Measurements from ENCODE around the gene SEZ6.

SEZ6 gene

DNA sequence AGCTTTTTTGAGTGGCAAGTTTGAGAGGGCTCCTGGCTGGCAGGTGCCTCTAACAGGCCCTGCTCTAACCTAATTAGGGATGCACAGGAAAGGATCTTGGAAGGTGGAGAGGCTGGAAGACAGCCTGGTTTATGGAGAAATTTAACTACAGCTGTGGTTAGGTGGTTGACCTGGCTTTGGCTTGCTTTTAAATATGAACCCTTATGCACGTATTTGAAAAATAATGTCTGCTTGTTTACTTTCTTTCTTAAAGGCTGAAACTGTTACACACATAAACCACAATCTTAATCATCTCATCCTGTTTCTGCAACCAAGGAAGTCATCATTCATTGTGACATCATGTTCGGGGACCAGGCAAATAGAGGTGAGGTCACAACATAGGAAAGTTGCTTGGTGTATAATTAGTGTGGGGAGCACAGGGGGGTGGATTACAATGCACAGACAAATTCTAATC, 79.9 kb downstream of the SEZ6 start:
- Mint-ChIP-seq H3K4me1 (peaks cover 7% of the 10 kb centered on the region), H3K36me3 (ENCODE audit: low read depth) (peaks cover 68% of the 10 kb centered on the region)

GRCh38 chr17:28920201-28920600, 85.6 kb downstream of the SEZ6 start:
- Mint-ChIP-seq H3K36me3 (ENCODE audit: low read depth) (peaks cover 80% of the 10 kb centered on the region), H3K4me3 (no peak overlapping the region), H3K9me3 (no peaks in the 10 kb centered on the region), H3K27ac (peak overlapping the region; percentile 49), H3K27me3 (ENCODE audit: low read depth, poor library complexity) (peaks cover 2% of the 10 kb centered on the region), H3K4me1 (no peaks in the 10 kb centered on the region)
- no peak for TF ChIP-seq CTCF (IDR thresholded peaks at IDR 0.05)
- no peak for DNase-seq

More for the DNA sequence above, 79.9 kb downstream of the SEZ6 start:
- H3K27me3 Mint-ChIP-seq (ENCODE audit: low read depth, poor library complexity) = peaks cover 3% of the 10 kb centered on the region
- no peaks in the 10 kb centered on the region for H3K9me3 Mint-ChIP-seq
- no peak overlapping the region for H3K4me3 Mint-ChIP-seq
- H3K27ac Mint-ChIP-seq = no peak overlapping the region
- DNase-seq = no peak
- TF ChIP-seq CTCF (IDR thresholded peaks at IDR 0.05) = no peak

DNA sequence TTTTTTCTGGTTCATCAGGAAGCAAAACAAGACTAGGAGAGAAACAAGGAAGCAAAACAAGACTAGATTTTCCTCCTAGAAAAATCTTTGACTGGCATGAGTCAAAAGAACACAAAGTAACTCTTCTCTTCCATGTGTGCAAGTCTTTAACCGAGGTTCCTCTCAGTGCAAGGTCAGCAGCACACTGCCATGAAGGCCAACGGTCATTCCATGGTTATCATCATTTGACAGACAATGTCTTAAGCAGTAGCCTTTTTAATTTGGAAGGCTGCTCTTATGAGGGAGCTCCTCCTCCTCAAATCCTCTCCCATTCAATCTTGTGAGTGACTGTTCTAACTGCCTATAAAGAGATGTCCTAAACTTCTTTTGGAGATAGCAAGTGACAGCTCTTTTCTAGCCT, 87.5 kb downstream of the SEZ6 start:
- Mint-ChIP-seq H3K36me3 (ENCODE audit: low read depth) (peaks cover 78% of the 10 kb centered on the region), H3K4me1 (no peaks in the 10 kb centered on the region), H3K27ac (peak overlapping the region; percentile 72), H3K4me3 (no peak overlapping the region), H3K27me3 (ENCODE audit: low read depth, poor library complexity) (peaks cover 2% of the 10 kb centered on the region), H3K9me3 (no peaks in the 10 kb centered on the region)
- TF ChIP-seq CTCF (IDR thresholded peaks at IDR 0.05) = no peak
- DNase-seq = no peak

- Mint-ChIP-seq H3K4me3 (no peak overlapping the region), H3K36me3 (ENCODE audit: low read depth) (peaks cover 77% of the 10 kb centered on the region), H3K27ac (peak overlapping the region; percentile 39), H3K9me3 (no peaks in the 10 kb centered on the region), H3K27me3 (ENCODE audit: low read depth, poor library complexity) (peaks cover 2% of the 10 kb centered on the region), H3K4me1 (no peaks in the 10 kb centered on the region)
- no peak for TF ChIP-seq CTCF (IDR thresholded peaks at IDR 0.05)
- DNase-seq = no peak
Measured at GRCh38 chr17:28917465-28917864, 88.4 kb downstream of the SEZ6 start.

DNA sequence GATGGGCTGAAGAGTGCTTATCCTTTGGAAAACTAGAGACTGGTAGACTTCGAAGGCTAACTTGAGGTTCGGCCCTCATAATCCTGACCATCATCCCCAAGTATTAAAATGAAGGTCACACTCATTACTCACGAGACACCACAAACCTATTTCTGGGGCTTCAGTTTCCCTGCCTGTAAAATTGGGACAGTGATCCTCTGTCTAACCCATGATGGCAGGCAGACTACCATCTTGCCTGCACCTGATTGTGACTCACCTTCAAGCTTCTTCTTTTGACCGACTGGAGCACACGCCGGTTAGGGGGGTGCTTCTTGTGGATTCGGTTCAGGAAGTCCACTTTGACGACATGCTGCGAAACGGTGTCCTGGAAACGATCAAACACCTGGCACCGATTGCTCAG, 88.8 kb downstream of the SEZ6 start:
- H3K4me3 Mint-ChIP-seq = no peak overlapping the region
- peaks cover 80% of the 10 kb centered on the region for H3K36me3 Mint-ChIP-seq (ENCODE audit: low read depth)
- H3K9me3 Mint-ChIP-seq = no peaks in the 10 kb centered on the region
- no peak for DNase-seq
- peaks cover 2% of the 10 kb centered on the region for H3K27me3 Mint-ChIP-seq (ENCODE audit: low read depth, poor library complexity)
- H3K4me1 Mint-ChIP-seq = no peaks in the 10 kb centered on the region
- TF ChIP-seq CTCF (IDR thresholded peaks at IDR 0.05) = no peak
- peak overlapping the region; percentile 39 for H3K27ac Mint-ChIP-seq

DNA sequence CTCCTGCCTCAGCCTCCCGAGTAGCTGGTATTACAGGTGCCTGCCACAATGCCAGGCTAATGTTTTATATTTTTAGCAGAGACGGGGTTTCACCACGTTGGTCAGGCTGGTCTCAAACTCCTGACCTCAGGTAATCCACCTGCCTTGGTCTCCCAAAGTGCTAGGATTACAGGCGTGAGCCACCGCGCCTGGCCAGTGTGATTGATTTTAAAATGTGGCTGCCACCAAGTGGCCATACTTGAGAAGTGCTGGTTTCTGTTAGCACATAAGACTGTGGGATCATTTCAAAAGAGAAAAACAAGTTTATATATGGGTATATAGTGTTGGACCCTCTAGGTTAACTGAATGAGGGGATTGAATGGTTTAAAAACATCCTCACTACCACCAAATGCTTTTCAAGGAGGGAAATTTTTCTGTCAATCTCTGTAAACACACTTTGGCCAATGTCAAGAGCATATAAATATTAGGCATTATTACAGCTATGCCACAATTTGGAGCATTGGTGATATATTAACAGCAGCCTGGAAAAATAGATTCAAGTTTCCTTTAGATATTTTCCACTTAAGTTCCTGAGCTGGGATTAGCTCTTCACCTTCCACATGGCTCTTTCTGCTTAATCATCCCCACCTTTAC, 89.4 kb downstream of the SEZ6 start:
- peak; percentile 42 for DNase-seq
- TF ChIP-seq CTCF (IDR thresholded peaks at IDR 0.05) = peak; percentile 61
- Mint-ChIP-seq H3K4me1 (no peaks in the 10 kb centered on the region), H3K36me3 (ENCODE audit: low read depth) (peaks cover 77% of the 10 kb centered on the region), H3K27ac (peak overlapping the region; percentile 20), H3K27me3 (ENCODE audit: low read depth, poor library complexity) (peaks cover 2% of the 10 kb centered on the region), H3K9me3 (no peaks in the 10 kb centered on the region), H3K4me3 (no peak overlapping the region)

Data from nephron progenitor cell (in vitro differentiated cells).